SK-N-SH (cell line): ENCODE results near the gene SLCO3A1.

ENCODE experiments used
- EP300 ChIP-seq, 2 experiments: IDR thresholded peaks; 2 replicates each; pipeline versions ENCODE4 v1.4.0 to v1.6.1; 2012; ENCODE audit warnings: borderline replicate concordance in 1 of 2, low read depth in 1 of 2, low read length in 1 of 2
- EZH2phosphoT487 ChIP-seq: fragments of 200-600 bp; sonication (generic); IDR thresholded peaks from 2 replicates; pipeline ENCODE4 v1.6.1; 2017; ENCODE audit warnings: low read depth, mixed run types, mild to moderate bottlenecking, antibody characterized with exemption, moderate library complexity, borderline replicate concordance
- FOXJ3 ChIP-seq: sonication (generic); formaldehyde crosslinking; IDR thresholded peaks from 2 replicates; pipeline ENCODE4 v1.5.1; 2020; ENCODE audit warnings: mild to moderate bottlenecking, missing genetic modification reagents
- FOXM1 ChIP-seq: IDR thresholded peaks from 2 replicates; pipeline ENCODE4 v1.4.0; 2012; ENCODE audit warnings: low read depth, mild to moderate bottlenecking
- GABPA ChIP-seq: IDR thresholded peaks from 2 replicates; pipeline ENCODE4 v1.4.0; 2012; ENCODE audit warnings: low read depth, mild to moderate bottlenecking
- MXI1 ChIP-seq: IDR thresholded peaks from 2 replicates; pipeline ENCODE4 v1.6.1; 2012; ENCODE audit warnings: mild to moderate bottlenecking, low read depth, low read length, improper control_type of control experiment
- POLR2AphosphoS5 ChIP-seq: IDR thresholded peaks from 2 replicates; pipeline ENCODE4 v1.6.1; 2012; ENCODE audit warnings: low read depth, low read length
- RAD21 ChIP-seq: IDR thresholded peaks from 2 replicates; pipeline ENCODE4 v1.6.1; 2012; ENCODE audit warnings: mild to moderate bottlenecking, low read length
- SIN3A ChIP-seq: IDR thresholded peaks from 2 replicates; pipeline ENCODE4 v1.6.1; 2012; ENCODE audit warnings: low read depth, mild to moderate bottlenecking, low read length, moderate library complexity, borderline replicate concordance
- YY1 ChIP-seq: IDR thresholded peaks from 2 replicates; pipeline ENCODE4 v1.4.0; 2012; ENCODE audit warnings: low read depth, mild to moderate bottlenecking
- TF ChIP-seq, protein P1 (sequence below): fragments of 200-600 bp; sonication (generic); IDR thresholded peaks from 2 replicates; pipeline ENCODE4 v1.6.1; 2017; ENCODE audit warnings: antibody characterized with exemption, mild to moderate bottlenecking, moderate library complexity
- TF ChIP-seq, protein P2 (sequence below): IDR thresholded peaks from 2 replicates; pipeline ENCODE4 v1.4.0; 2012; ENCODE audit warnings: low read depth
- TF ChIP-seq, protein P3 (sequence below): IDR thresholded peaks from 2 replicates; pipeline ENCODE4 v1.4.0; 2012; ENCODE audit warnings: low read depth, borderline replicate concordance

DNA sequence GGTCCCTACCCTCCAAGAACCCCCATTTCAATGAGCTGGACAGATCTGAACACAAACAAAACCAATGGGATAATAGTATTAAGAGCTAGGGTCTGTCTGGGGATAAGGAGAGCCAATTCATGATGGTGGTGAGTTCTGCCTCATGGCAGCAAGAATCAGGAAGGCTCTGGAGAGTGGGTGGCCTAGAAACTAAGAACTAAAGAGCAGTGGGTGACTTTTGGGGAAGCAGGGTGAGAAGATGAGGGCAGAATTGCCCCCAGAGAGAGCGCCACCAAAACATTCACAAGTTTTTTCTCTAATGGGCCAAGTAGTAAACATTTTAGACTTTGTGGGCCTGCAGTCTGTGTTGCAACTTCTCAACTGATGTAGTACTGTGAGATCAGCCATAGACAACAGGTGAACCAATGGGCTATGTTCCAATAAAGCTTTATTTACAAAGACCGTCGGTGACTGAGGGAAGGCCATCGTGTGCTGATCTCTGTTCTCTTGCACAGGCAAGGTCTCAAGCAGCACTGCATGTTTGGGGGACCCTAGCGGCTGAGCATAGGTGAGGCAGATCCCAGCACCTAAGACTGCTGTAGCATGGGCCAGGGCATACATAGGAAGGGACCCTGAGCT, 314.7 kb downstream of the SLCO3A1 start:
- TF ChIP-seq SIN3A (no peak), POLR2AphosphoS5 (no peak), FOXM1 (no peak), YY1 (no peak), EZH2phosphoT487 (no peak), GABPA (no peak), RAD21 (no peak), FOXJ3 (CRISPR knock-in tag) (no peak), MXI1 (no peak), EP300 (IDR thresholded peaks at IDR 0.05; ENCODE audit: borderline replicate concordance in 1 of 2, low read depth in 1 of 2, low read length in 1 of 2) (no peak)
- TF ChIP-seq, protein P1, sequence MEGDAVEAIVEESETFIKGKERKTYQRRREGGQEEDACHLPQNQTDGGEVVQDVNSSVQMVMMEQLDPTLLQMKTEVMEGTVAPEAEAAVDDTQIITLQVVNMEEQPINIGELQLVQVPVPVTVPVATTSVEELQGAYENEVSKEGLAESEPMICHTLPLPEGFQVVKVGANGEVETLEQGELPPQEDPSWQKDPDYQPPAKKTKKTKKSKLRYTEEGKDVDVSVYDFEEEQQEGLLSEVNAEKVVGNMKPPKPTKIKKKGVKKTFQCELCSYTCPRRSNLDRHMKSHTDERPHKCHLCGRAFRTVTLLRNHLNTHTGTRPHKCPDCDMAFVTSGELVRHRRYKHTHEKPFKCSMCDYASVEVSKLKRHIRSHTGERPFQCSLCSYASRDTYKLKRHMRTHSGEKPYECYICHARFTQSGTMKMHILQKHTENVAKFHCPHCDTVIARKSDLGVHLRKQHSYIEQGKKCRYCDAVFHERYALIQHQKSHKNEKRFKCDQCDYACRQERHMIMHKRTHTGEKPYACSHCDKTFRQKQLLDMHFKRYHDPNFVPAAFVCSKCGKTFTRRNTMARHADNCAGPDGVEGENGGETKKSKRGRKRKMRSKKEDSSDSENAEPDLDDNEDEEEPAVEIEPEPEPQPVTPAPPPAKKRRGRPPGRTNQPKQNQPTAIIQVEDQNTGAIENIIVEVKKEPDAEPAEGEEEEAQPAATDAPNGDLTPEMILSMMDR, result no peak
- TF ChIP-seq, protein P2, sequence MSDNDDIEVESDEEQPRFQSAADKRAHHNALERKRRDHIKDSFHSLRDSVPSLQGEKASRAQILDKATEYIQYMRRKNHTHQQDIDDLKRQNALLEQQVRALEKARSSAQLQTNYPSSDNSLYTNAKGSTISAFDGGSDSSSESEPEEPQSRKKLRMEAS, result no peak
- TF ChIP-seq, protein P3, sequence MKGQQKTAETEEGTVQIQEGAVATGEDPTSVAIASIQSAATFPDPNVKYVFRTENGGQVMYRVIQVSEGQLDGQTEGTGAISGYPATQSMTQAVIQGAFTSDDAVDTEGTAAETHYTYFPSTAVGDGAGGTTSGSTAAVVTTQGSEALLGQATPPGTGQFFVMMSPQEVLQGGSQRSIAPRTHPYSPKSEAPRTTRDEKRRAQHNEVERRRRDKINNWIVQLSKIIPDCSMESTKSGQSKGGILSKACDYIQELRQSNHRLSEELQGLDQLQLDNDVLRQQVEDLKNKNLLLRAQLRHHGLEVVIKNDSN, result no peak
